Liver (tissue), 9 donors: ENCODE results near the gene ACOT12. TPM values are rescaled to one million over a fixed set of nuclear protein-coding genes. Genes with fewer than 3 reads are reported as not detected.
"Not testable (repeated sequence)": the region's sequence is repeated elsewhere in the genome, so short reads cannot be mapped to it uniquely, and the experiment has no call there.

Experiments
- DNase-seq: peaks from one replicate; pipeline ENCODE4 v3.0.0-alpha.2; 2017; ENCODE audit warnings: low spot score
- H3K27ac ChIP-seq, 2 donors: one replicate each; pipeline ENCODE4 v1.7.0; 2013; ENCODE audit warnings: inconsistent platforms in 2 of 2, low read length in 2 of 2, control low read depth in 1 of 2, low read depth in 1 of 2, mild to moderate bottlenecking in 1 of 2
- H3K27me3 ChIP-seq, 4 donors: one replicate each; pipeline versions ENCODE4 v1.6.1 to v1.7.0; 2013; ENCODE audit warnings: low read length in 3 of 4, inconsistent platforms in 1 of 4, mild to moderate bottlenecking in 1 of 4, moderate library complexity in 1 of 4; ENCODE audit not compliant: control insufficient read depth in 4 of 4, insufficient read depth in 4 of 4
- H3K36me3 ChIP-seq, 4 donors: one replicate each; pipeline versions ENCODE4 v1.6.1 to v1.7.0; 2013; ENCODE audit warnings: low read length in 3 of 4, mild to moderate bottlenecking in 3 of 4, low read depth in 1 of 4, moderate library complexity in 1 of 4; ENCODE audit not compliant: control insufficient read depth in 4 of 4, insufficient read depth in 3 of 4
- H3K4me1 ChIP-seq, 4 donors: one replicate each; pipeline versions ENCODE4 v1.6.1 to v1.7.0; 2013; ENCODE audit warnings: low read length in 3 of 4, mild to moderate bottlenecking in 3 of 4, moderate library complexity in 1 of 4; ENCODE audit not compliant: control insufficient read depth in 4 of 4, insufficient read depth in 4 of 4
- H3K4me3 ChIP-seq, 3 donors: one replicate each; pipeline versions ENCODE4 v1.6.1 to v1.7.0; 2013; ENCODE audit warnings: low read length in 3 of 3, control low read depth in 1 of 3, low read depth in 1 of 3, mild to moderate bottlenecking in 1 of 3
- H3K9ac ChIP-seq, 2 donors: one replicate each; pipeline ENCODE4 v1.7.0; 2013; ENCODE audit warnings: low read length in 2 of 2, mild to moderate bottlenecking in 2 of 2, moderate library complexity in 2 of 2, control low read depth in 1 of 2, low read depth in 1 of 2
- H3K9me3 ChIP-seq, 4 donors: one replicate each; pipeline versions ENCODE4 v1.6.1 to v1.7.0; 2013; ENCODE audit warnings: low read length in 3 of 4; ENCODE audit not compliant: control insufficient read depth in 4 of 4
- FOXA1 ChIP-seq: IDR thresholded peaks from 2 replicates; pipeline ENCODE4 v1.6.1; 2016; ENCODE audit warnings: antibody characterized with exemption
- GABPA ChIP-seq, 2 donors: IDR thresholded peaks in 1 of 2; conservative IDR thresholded peaks in 1 of 2; 2 replicates each; pipeline ENCODE4 v1.6.1; 2016; ENCODE audit warnings: antibody characterized with exemption in 2 of 2, mild to moderate bottlenecking in 1 of 2, moderate library complexity in 1 of 2
- HNF4A ChIP-seq, 2 donors: conservative IDR thresholded peaks; 2 replicates each; pipeline ENCODE4 v1.6.1; 2016; ENCODE audit warnings: antibody characterized with exemption in 2 of 2, mild to moderate bottlenecking in 2 of 2
- HNF4G ChIP-seq: IDR thresholded peaks from 2 replicates; pipeline ENCODE4 v1.6.1; 2016; ENCODE audit warnings: antibody characterized with exemption
- JUND ChIP-seq, 2 donors: IDR thresholded peaks; 2 replicates each; pipeline ENCODE4 v1.6.1; 2016; ENCODE audit warnings: antibody characterized with exemption in 2 of 2
- MAX ChIP-seq: IDR thresholded peaks from 2 replicates; pipeline ENCODE4 v1.6.1; 2016; ENCODE audit warnings: antibody characterized with exemption
- NR2F2 ChIP-seq: IDR thresholded peaks from 2 replicates; pipeline ENCODE4 v1.6.1; 2016; ENCODE audit warnings: antibody characterized with exemption
- RXRA ChIP-seq, 2 donors: IDR thresholded peaks; 2 replicates each; pipeline ENCODE4 v1.6.1; 2017 to 2018; ENCODE audit warnings: antibody characterized with exemption in 2 of 2, mild to moderate bottlenecking in 1 of 2
- SP1 ChIP-seq: IDR thresholded peaks from 2 replicates; pipeline ENCODE4 v1.6.1; 2018; ENCODE audit warnings: antibody characterized with exemption, mild to moderate bottlenecking
- TAF1 ChIP-seq: conservative IDR thresholded peaks from 2 replicates; pipeline ENCODE4 v1.6.1; 2016; ENCODE audit warnings: antibody characterized with exemption, mild to moderate bottlenecking
- YY1 ChIP-seq: IDR thresholded peaks from 2 replicates; pipeline ENCODE4 v1.6.1; 2016; ENCODE audit warnings: antibody characterized with exemption, mild to moderate bottlenecking
- WGBS: extraction: QIAGEN DNeasy Blood & Tissue Kit; methylation state at CpG from one replicate; pipeline ENCODE4 v1.1.7; 2013; 5-methylcytosine and 5-hydroxymethylcytosine counted together
- polyA plus RNA-seq, 2 donors: library from polyadenylated mRNA; stranded (reverse) in 1 of 2; unstranded in 1 of 2; fragments of 200-250 nt in 1 of 2; fragments of >200 nt in 1 of 2; fragmentation: Nextera tagmentation in 1 of 2; extraction: Ambion mirVana in 1 of 2; gene quantifications; one replicate each; pipeline versions ENCODE4 v1.2.1 to v1.2.3, GENCODE V29; 2013 to 2015
- total RNA-seq, 2 donors: library from RNA; depleted of rRNA; stranded (reverse); fragments of >200 nt; gene quantifications; one replicate each; pipeline ENCODE4 v1.2.3, GENCODE V29; 2014
- TF ChIP-seq, protein P1 (sequence below): IDR thresholded peaks from 2 replicates; pipeline ENCODE4 v1.6.1; 2016; ENCODE audit warnings: antibody characterized with exemption
- donor health status: healthy.
- donor health status: healthy.
- donor health status: healthy.
- donor health status: healthy.
- donor health status: healthy.

Gene ACOT12
- total and polyA plus RNA-seq, 4 donors: 16.9 to 76.4 (median 38.8) TPM

DNA sequence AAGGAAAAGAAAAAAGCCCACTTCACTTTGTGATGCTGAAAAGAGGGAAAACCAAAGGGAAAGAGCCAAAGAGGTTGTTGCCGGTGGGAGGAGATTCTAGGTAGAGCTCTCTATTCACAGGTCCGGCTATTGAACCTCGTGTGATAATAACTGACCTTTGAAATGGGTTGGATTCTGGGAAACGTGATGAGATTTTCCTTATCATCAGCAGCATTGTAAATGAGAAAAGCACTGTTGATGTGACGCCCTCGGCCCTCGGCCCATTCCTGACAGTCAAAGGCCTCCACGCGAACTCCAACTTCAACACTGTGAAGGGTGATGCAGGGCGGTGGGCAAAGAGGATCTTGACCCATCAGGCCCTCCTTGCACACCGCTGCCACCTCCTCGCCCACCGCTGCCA, 49.2 kb downstream of the ACOT12 start (continued):
- TF ChIP-seq, protein P1, sequence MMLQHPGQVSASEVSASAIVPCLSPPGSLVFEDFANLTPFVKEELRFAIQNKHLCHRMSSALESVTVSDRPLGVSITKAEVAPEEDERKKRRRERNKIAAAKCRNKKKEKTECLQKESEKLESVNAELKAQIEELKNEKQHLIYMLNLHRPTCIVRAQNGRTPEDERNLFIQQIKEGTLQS: no peak
- TF ChIP-seq NR2F2: no peak
- peak; percentile 71 for TF ChIP-seq SP1

DNA sequence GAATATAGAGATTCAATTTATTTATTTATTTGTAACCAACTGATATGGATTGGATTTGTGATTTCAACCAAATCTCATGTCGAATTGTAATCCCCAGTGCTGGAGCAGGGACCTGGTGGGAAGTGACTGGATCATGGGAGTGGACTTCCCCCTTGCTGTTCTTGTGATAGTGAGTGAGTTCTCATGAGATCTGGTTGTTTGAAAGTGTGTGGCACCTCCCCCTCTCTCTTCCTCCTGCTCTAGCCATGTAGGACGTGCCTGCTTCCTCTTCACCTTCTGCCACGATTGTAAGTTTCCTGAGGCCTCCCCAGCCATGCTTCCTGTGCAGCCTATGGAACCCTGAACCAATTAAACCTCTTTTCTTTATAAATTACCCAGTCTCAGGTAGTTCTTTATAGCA, 55.7 kb downstream of the ACOT12 start:
- H3K4me3 ChIP-seq, H3K4me1 ChIP-seq, H3K9me3 ChIP-seq, H3K9ac ChIP-seq, H3K27me3 ChIP-seq, DNase-seq: not testable (repeated sequence)
- Histone ChIP-seq H3K27ac (peak overlapping the region in 1 of 2 donors; percentile 20), H3K36me3 (peaks cover 4 to 19% (median 10%) of the 10 kb centered on the region in 4 donors)
- WGBS: 67% methylated on average over 3 of the region's 3 CpGs

GRCh38 chr5:81337803-81338202, 56.1 kb downstream of the ACOT12 start:
- TF ChIP-seq HNF4A (conservative IDR thresholded peaks at IDR 0.05) (peak in 1 of 2 donors; percentile 16), FOXA1 (no peak), JUND (IDR thresholded peaks at IDR 0.05) (no peak), RXRA (IDR thresholded peaks at IDR 0.05) (peak; percentile 14 to 15)
- no peaks in the 10 kb centered on the region for H3K9me3 ChIP-seq
- H3K27ac ChIP-seq: peak overlapping the region in 1 of 2 donors; percentile 20
- DNase-seq: no peak
- no peak overlapping the region for H3K4me3 ChIP-seq
- 36% methylated on average over 2 of the region's 2 CpGs for WGBS
- H3K36me3 ChIP-seq: peaks cover 4 to 20% (median 9%) of the 10 kb centered on the region in 4 donors
- H3K4me1 ChIP-seq: peaks cover 0 to 4% (median 0%) of the 10 kb centered on the region in 4 donors
- no peaks in the 10 kb centered on the region for H3K27me3 ChIP-seq
- no peak overlapping the region for H3K9ac ChIP-seq

DNA sequence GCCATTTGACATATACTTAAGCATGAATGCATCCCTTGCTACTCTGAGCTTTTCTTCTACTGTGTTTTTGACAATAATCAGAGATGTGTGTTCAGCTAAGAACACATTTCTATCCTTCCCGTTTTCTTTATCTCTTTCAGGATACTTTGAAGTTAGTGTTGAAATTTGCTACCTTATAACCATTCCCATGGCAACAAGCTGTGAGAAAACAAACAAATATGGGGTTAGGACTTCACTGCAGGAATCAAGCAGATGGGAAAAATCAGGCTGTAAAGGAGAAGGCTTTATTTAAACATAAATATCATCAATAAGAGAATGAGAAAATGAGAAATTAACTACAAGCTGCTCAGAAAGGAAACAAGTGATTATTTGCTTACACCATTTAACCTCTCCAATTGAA, 57.4 kb downstream of the ACOT12 start:
- Histone ChIP-seq H3K4me3 (no peak overlapping the region), H3K9me3 (no peaks in the 10 kb centered on the region), H3K9ac (no peak overlapping the region), H3K27ac (no peak overlapping the region), H3K4me1 (peaks cover 0 to 4% (median 0%) of the 10 kb centered on the region in 4 donors), H3K36me3 (peaks cover 4 to 22% (median 8%) of the 10 kb centered on the region in 4 donors), H3K27me3 (no peaks in the 10 kb centered on the region)
- TF ChIP-seq TAF1: no peak
- no peak for TF ChIP-seq GABPA (IDR thresholded peaks at IDR 0.05 in 1 of 2, conservative IDR thresholded peaks at IDR 0.05 in 1 of 2)
- no peak for TF ChIP-seq FOXA1
- no peak for TF ChIP-seq YY1
- TF ChIP-seq, protein P1: no peak
- TF ChIP-seq HNF4G: no peak
- WGBS: 24% methylated on average over 1 of the region's 1 CpG
- no peak for DNase-seq

DNA sequence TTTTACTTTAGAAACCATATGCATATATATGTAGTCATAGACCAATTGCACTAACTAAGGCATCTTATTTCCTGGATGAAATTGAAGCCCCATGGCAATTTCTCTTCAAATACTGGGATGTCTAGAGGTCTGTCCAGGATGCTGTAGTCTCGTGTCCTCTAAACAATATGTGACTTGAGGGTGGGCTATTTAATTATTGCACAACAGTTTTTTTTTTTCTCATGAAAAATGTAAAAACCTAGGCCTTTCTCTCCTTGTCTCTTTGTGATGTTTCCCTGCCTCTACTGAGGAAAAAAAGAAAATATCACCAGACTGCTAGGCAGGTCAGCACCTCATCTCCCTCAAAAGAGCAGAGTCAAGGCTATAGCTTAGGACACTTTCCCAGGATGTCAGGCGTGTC, 58.0 kb downstream of the ACOT12 start:
- 93% methylated on average over 2 of the region's 2 CpGs for WGBS

More for the DNA sequence above, 58.0 kb downstream of the ACOT12 start:
- no peak overlapping the region for H3K9ac ChIP-seq
- H3K27me3 ChIP-seq: no peaks in the 10 kb centered on the region
- H3K4me1 ChIP-seq: peaks cover 0 to 3% (median 0%) of the 10 kb centered on the region in 4 donors
- H3K9me3 ChIP-seq: no peaks in the 10 kb centered on the region
- no peak overlapping the region for H3K27ac ChIP-seq
- no peak overlapping the region for H3K4me3 ChIP-seq
- no peak for TF ChIP-seq MAX
- no peak for DNase-seq
- H3K36me3 ChIP-seq: peaks cover 4 to 23% (median 8%) of the 10 kb centered on the region in 4 donors
